ENCODE measurements around the gene PCSK5. TPM values are rescaled to one million over a fixed set of nuclear protein-coding genes. Genes with fewer than 3 reads are reported as not detected.

The PCSK5 gene
- total RNA-seq, 2 experiments from 2014 or later: 14.4 to 15.2 TPM

DNA sequence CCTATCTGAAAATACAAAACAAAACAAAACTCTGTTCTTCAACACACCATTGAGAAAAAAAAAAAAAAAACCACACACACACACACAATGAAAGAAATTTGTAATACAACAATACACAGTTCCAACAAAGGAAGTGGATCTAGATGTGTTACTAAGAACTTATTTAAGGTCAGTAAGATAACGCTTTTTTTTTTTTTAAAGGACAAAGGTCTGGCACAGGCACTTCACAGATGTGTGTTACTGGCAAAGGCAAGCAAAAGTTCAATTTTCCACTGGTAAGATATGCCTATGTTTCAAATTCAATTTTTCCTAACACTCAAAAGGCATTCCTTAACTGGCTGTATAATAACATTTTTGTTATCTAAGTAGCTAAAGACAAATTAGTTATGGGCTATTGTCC, 500.2 kb downstream of the PCSK5 start:
- Histone ChIP-seq H3K27ac (ENCODE audit: low read depth in 1 of 2, low read length in 2 of 2) (no peak overlapping the region), H3K4me1 (ENCODE audit: insufficient read depth, low read length) (peaks cover 25% of the 10 kb centered on the region), H3K9me3 (ENCODE audit: control insufficient read depth in 1 of 2, insufficient read depth in 1 of 2, low read length in 2 of 2) (no peaks in the 10 kb centered on the region), H3K4me3 (ENCODE audit: low read length) (no peak overlapping the region), H3K36me3 (ENCODE audit: insufficient read depth, low read length) (peaks cover 30% of the 10 kb centered on the region), H3K27me3 (ENCODE audit: control insufficient read depth in 1 of 2, insufficient read depth in 2 of 2, low read length in 2 of 2) (no peaks in the 10 kb centered on the region)
- ChIA-PET POLR2A (interaction anchor here (0.5 kb wide), 1 partner anchor 14 kb away, joined by 3 read pairs; no protein-coding TSS in a partner anchor), CTCF (interaction anchor here (0.9 kb wide), 1 partner anchor 12 kb away, joined by 3 read pairs; no protein-coding TSS in a partner anchor)
- H3K36me3 Mint-ChIP-seq (ENCODE audit: low read depth): peaks cover 58% of the 10 kb centered on the region
- no peaks in the 10 kb centered on the region for H3K9me3 Mint-ChIP-seq
- DNase-seq (no peak), ATAC-seq (ENCODE audit: poor library complexity) (no peak)
- intact Hi-C loops (cut with DNase I, micrococcal nuclease): loop anchor here in 1 of 2 experiments (5.0 to 10.0 kb wide), 5 partner anchors 366 to 1436 kb away; partner anchors contain the start of genes C9orf40, NMRK1, OSTF1 and VPS13A
- H3K27ac Mint-ChIP-seq: no peak overlapping the region
- H3K27me3 Mint-ChIP-seq: no peaks in the 10 kb centered on the region
- no peak overlapping the region for H3K4me3 Mint-ChIP-seq
- TF ChIP-seq, protein P1, sequence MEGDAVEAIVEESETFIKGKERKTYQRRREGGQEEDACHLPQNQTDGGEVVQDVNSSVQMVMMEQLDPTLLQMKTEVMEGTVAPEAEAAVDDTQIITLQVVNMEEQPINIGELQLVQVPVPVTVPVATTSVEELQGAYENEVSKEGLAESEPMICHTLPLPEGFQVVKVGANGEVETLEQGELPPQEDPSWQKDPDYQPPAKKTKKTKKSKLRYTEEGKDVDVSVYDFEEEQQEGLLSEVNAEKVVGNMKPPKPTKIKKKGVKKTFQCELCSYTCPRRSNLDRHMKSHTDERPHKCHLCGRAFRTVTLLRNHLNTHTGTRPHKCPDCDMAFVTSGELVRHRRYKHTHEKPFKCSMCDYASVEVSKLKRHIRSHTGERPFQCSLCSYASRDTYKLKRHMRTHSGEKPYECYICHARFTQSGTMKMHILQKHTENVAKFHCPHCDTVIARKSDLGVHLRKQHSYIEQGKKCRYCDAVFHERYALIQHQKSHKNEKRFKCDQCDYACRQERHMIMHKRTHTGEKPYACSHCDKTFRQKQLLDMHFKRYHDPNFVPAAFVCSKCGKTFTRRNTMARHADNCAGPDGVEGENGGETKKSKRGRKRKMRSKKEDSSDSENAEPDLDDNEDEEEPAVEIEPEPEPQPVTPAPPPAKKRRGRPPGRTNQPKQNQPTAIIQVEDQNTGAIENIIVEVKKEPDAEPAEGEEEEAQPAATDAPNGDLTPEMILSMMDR (IDR thresholded peaks at IDR 0.05): no peak
- peaks cover 47% of the 10 kb centered on the region for H3K4me1 Mint-ChIP-seq (ENCODE audit: low read depth)

DNA sequence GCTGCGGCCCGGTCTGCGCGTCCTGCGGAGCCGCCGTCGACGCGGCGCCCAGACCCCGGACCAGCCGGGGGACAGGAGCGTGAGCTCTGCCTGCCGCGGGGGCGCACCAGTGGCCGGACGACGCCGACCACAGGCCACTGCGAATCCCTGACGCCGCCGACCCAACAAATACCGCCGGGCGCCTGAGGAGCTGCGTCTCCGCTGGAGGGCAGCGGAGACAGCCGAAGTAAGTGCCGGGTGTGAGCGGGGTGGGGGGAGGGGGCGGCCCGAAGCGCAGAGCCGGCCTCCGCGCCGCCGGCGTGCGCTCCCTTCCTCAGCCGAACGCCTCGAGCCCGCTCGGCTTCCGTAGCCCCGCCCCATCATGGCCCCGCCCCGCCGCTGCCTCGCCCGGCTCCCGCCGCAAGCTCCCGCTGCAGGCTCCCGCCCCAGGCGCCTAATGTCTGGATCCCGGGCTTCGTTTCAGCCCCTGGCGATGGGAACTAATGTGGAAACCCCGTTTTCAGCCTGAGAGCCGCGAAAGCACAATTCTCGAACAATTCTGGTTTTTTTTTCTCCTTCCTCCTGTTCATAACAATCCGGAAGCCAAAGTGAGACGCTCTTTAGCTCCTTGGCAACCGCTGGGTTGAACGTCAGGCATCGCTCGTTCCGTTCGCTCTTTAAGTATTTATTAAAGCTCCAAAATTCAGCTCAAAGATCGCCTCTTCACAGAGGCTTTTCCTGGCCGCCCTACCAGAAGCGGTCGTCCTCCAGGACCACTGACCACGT, 503.9 kb downstream of the PCSK5 start, which contains the start of gene RFK:
TSS of gene RFK (minus strand) at position 232 of the 765 bp plus-strand sequence. CDS start 255 bp downstream, outside the sequence.
- intact Hi-C loops (cut with DNase I, micrococcal nuclease): loop anchor here (2.0 to 10.0 kb wide), 7 partner anchors 310 to 1440 kb away; partner anchors contain the start of genes C9orf40 (in 1 of the 2), NMRK1 (in 1 of the 2), OSTF1 (in 1 of the 2) and VPS13A (in 1 of the 2)
- ChIA-PET POLR2A (interaction anchor here (0.5 to 2.9 kb wide), 22 partner anchors 10 to 1635 kb away, joined by 3 to 20 read pairs (median 4); partner anchors contain the start of genes CARNMT1, GCNT1, NMRK1 and OSTF1), CTCF (interaction anchor here (1.0 to 2.3 kb wide), 5 partner anchors 9 to 1442 kb away, joined by 3 to 11 read pairs (median 3); partner anchors contain the start of genes C9orf40 and GCNT1)
- Histone ChIP-seq H3K4me3 (ENCODE audit: low read length) (peak within 1 kb of the TSS; percentile 93), H3K9me3 (ENCODE audit: control insufficient read depth in 1 of 2, insufficient read depth in 1 of 2, low read length in 2 of 2) (no peaks in the 10 kb centered on the region), H3K27ac (ENCODE audit: low read depth in 1 of 2, low read length in 2 of 2) (peak within 1 kb of the TSS; percentile 78 to 80), H3K27me3 (ENCODE audit: control insufficient read depth in 1 of 2, insufficient read depth in 2 of 2, low read length in 2 of 2) (no peaks in the 10 kb centered on the region), H3K4me1 (ENCODE audit: insufficient read depth, low read length) (peaks cover 25% of the 10 kb centered on the region), H3K36me3 (ENCODE audit: insufficient read depth, low read length) (peaks cover under 1% of the 10 kb centered on the region)
- peak within 1 kb of the TSS; percentile 92 for H3K4me3 Mint-ChIP-seq
- no peaks in the 10 kb centered on the region for H3K9me3 Mint-ChIP-seq
- ATAC-seq (ENCODE audit: poor library complexity) (peak; percentile 86), DNase-seq (peak; percentile 88 to 97 (median 94))
- TF ChIP-seq, protein P1 (IDR thresholded peaks at IDR 0.05): peak; percentile 39
- peaks cover 27% of the 10 kb centered on the region for H3K36me3 Mint-ChIP-seq (ENCODE audit: low read depth)
- no peaks in the 10 kb centered on the region for H3K27me3 Mint-ChIP-seq
- peak within 1 kb of the TSS; percentile 96 for H3K27ac Mint-ChIP-seq
- peaks cover 40% of the 10 kb centered on the region for H3K4me1 Mint-ChIP-seq (ENCODE audit: low read depth)

DNA sequence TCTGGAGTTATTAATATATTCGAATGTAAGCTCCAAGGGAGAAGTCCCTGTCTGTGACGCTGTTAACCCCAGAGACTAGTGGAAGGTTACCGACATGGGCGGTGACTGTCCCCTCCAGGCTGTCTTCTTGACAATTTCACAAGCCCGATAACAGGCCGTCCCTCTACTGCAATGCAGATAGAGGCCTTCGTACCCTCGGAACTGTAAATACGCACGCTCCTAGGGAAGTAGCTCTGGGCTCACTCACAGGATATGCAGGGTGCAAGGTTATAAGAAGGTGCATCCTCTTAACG, 504.4 kb downstream of the PCSK5 start:
- Mint-ChIP-seq H3K27me3 (no peaks in the 10 kb centered on the region), H3K9me3 (no peaks in the 10 kb centered on the region), H3K27ac (peak overlapping the region; percentile 96), H3K36me3 (ENCODE audit: low read depth) (peaks cover 26% of the 10 kb centered on the region), H3K4me3 (peak overlapping the region; percentile 92), H3K4me1 (ENCODE audit: low read depth) (peaks cover 40% of the 10 kb centered on the region)
- Histone ChIP-seq H3K9me3 (ENCODE audit: control insufficient read depth in 1 of 2, insufficient read depth in 1 of 2, low read length in 2 of 2) (no peaks in the 10 kb centered on the region), H3K27ac (ENCODE audit: low read depth in 1 of 2, low read length in 2 of 2) (peak overlapping the region; percentile 78 to 80), H3K4me1 (ENCODE audit: insufficient read depth, low read length) (peaks cover 25% of the 10 kb centered on the region), H3K27me3 (ENCODE audit: control insufficient read depth in 1 of 2, insufficient read depth in 2 of 2, low read length in 2 of 2) (no peaks in the 10 kb centered on the region), H3K4me3 (ENCODE audit: low read length) (peak overlapping the region; percentile 93), H3K36me3 (ENCODE audit: insufficient read depth, low read length) (no peaks in the 10 kb centered on the region)
- peak in 11 of 14 experiments; percentile 20 to 83 (median 53) for DNase-seq
- POLR2A ChIA-PET: interaction anchor here (0.5 to 2.9 kb wide), 17 partner anchors 9 to 1903 kb away, joined by 3 to 20 read pairs (median 5); partner anchors contain the start of genes CARNMT1, GCNT1, NMRK1 and OSTF1
- peak; percentile 63 for ATAC-seq (ENCODE audit: poor library complexity)
- CTCF ChIA-PET: interaction anchor here (1.0 to 2.3 kb wide), 5 partner anchors 8 to 1443 kb away, joined by 3 to 11 read pairs (median 3); partner anchors contain the start of genes C9orf40 and GCNT1
- TF ChIP-seq, protein P1 (IDR thresholded peaks at IDR 0.05): no peak
- intact Hi-C loops (cut with DNase I, micrococcal nuclease): loop anchor here (2.0 to 10.0 kb wide), 9 partner anchors 310 to 1440 kb away; partner anchors contain the start of genes C9orf40 (in 1 of the 2), CARNMT1 (in 1 of the 2), NMRK1 (in 1 of the 2) and OSTF1 (in 1 of the 2)

Measured in CD4-positive, alpha-beta T cell (primary cell).